Fibroblast of skin of back (primary cell): Measurements from ENCODE around the gene MEAF6.
"Not testable (repeated sequence)": the region's sequence is repeated elsewhere in the genome, so short reads cannot be mapped to it uniquely, and the experiment has no call there.

Experiments
- DNase-seq: peaks from one replicate; pipeline ENCODE4 v3.0.0-alpha.2; 2013

The MEAF6 gene

DNA sequence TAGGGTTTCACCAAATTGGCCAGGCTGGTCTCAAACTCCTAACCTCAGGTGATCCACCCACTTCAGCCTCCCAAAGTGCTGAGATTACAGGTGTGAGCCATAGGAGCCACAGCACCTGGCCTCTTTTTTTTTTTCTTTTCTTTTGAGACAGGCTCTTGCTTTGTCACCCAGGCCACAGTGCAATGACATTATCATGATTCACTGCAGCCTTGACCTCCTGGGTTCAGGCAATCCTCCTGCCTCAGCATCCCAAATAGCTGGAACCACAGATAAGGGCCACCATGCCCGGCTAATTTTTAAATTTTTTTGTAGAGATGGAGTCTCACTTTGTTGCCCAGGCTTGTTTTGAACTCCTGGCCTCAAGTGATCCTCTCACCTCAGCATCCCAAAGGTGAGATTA is 15.3 kb upstream of the MEAF6 start:
- not testable (repeated sequence) for DNase-seq

DNA sequence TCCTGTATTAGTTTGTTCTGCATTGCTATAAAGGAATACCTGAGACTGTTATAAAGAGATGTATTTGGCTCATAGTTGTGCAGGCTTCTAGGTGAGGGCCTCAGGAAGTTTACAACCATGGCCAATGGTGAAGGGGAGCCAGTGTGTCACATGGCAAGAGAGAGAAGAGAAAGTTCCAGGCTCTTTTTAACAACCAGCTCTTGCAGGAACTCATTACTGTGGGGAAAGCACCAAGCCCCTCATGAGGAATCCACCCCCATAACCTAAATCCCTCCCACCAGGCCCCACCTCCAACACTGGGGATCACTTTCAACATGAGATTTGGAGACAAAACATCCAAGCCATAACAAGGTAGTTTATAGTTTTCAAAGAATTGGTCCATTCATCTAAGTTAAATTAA is 5.0 kb upstream of the MEAF6 start:
- no peak for DNase-seq

DNA sequence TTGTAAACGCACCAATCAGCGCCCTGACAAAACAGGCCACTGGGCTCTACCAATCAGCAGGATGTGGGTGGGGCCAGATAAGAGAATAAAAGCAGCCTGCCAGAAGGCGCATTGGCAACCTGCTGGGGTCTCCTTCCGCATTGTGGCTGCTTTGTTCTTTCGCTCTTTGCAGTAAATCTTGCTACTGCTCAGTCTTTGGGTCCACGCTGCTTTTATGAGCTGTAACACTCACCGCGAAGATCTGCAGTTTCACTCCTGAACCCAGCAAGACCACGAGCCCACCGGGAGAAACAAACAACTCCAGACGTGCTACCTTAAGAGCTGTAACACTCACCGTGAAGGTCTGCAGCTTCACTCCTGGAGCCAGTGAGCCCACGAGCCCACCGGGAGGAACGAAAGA is 4.4 kb upstream of the MEAF6 start:
- DNase-seq, result not testable (repeated sequence)

DNA sequence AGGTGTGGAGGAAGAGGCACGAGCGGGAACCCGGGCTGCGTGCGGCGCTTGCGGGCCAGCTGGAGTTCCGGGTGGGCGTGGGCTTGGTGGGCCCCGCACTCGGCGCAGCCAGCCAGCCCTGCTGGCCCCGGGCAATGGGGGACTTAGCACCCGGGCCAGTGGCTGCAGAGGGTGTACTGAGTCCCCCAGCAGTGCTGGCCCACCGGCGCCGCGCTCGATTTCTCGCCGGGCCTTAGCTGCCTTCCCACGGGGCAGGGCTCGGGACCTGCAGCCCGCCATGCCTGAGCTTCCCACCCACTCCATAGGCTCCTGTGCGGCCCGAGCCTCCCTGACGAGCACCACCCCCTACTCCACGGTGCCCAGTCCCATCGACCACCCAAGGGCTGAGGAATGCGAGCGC is 3.7 kb upstream of the MEAF6 start:
- not testable (repeated sequence) for DNase-seq

- no peak for DNase-seq
Observed at GRCh38 chr1:37517569-37517968, 3.0 kb upstream of the MEAF6 start.

- no peak for DNase-seq
Observed at GRCh38 chr1:37515185-37516034, 844 bp upstream of the MEAF6 start.

- DNase-seq, result no peak
Observed at GRCh38 chr1:37513795-37514349, 694 bp downstream of the MEAF6 start.

DNA sequence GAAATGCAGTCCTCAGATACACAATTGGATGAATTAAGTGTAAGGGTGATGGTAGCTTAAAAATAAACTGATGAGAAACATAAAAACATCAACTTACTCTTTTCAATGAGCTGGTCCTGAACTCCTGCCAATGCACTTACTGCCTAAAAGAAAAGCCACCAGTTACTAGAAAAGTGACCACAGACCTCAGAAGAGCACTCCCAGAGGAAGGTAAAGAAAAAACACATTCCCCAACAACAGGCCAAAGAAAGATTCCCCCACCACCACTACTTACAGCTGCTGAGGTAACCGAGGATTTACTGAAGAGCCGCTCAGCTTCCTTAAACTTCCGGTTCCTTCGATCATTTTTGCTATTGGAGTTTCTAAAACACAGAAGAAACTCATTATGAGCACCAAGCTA is 5.4 kb downstream of the MEAF6 start:
- DNase-seq, result peak; percentile 23

DNA sequence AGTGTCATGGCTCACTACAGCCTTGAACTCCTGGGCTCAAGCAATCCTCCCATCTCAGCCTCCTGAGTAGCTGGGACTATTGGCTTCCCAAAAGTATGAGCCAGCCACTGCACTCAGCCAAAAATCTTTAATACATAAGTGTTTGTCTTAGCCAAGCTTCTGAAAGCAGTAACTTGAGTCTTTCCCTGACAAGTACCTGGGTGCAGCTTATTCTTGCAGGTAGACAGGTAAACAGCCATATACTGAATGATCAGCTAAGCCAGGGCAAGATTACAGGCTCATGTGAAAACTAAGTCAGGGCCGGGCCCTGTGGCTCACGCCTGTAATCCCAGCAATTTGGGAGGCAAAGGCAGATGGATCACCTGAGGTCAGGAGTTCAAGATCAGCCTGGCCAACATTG is 7.8 kb downstream of the MEAF6 start:
- no peak for DNase-seq

GRCh38 chr1:37502791-37503190 is 11.8 kb downstream of the MEAF6 start:
- DNase-seq, result not testable (repeated sequence)

GRCh38 chr1:37502104-37502503 is 12.5 kb downstream of the MEAF6 start:
- no peak for DNase-seq

DNA sequence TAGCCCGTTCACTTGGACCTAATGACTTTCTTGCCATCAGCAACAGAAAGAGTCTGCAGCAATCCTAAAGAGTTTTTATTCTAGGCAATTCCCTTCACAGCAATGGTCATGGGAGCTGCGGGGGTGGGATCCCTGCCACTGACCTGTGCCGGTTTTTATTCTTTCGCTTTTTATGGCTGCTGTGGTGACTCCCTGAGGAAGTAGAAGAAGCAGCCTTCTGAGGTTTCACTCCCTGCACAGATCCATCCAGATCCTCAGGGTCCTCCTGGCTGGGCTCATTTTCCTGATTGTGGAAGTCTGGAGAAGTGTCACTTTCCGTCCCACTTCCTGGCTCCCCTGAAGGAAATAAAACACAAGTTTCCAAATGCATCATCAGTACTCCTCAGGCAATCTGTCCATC is 12.9 kb downstream of the MEAF6 start:
- no peak for DNase-seq

DNA sequence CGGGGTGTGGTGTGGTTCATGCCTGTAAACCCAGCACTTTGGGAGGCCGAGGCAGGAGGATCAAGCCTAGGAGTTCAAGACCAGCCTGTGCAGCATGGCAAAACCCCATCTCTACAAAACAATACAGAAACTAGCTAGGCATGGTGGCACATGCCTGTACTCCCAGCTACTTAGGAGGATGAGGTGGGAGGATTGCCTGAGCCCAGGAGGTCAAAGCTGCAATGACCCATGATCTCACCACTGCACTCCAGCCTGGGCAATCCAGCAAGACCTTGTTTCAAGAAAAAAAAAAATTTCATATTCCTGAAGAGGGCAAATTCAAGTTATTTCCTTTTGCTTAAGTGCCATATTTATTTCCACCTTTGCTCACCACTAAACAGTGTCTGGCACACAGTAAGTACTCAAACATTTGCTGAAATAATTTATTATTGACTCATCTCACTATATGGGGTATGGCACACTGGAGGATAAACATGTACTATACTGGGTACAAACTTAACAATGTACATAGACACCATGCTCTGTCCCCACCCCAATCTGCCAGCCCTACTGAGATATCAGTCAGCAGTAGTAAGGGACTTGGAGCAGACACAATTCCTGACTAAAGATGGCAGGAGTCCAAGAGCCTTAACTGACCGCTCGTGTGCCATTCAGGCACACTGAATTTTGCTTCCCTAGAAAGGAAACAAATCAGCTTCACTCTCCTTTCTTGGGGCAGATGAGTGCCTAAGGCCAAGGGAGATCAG is 15.5 kb downstream of the MEAF6 start:
- peak; percentile 69 for DNase-seq

DNA sequence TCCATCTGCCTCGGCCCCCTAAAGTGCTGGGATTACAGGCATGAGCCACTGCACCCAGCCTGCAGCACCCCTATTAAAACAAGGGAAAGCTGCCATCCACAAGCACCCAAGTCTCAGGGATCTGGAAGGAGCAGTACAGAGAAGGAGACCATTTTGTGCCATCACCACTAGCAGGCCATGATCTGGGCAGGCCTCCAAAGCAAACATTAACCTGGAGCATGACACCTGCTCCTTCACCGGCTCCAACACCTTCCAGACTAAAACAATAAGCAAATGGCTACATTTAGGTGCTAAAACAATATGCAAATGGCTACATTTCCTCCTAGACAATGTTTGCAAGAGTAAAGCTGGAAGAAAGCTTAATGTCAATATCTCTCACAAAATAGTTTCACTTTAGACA is 16.7 kb downstream of the MEAF6 start:
- DNase-seq, result no peak

DNA sequence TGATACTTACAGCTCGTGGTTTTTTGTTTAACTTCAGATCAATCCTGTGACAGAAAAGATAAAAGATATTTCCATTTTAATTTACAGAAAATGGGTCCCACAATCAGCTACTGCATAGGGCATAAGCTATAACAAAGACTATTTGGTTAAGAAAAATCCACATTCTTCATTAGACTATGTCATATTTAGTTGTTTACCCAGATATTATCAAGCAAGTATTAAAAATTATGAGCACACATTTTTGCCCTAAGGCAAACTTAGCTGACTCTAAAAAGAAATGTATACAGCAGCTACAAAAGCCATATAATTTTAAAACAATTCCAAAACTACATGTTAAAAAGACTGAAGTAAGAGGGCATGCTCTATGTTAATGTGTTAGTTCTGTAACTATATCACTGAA is 18.7 kb downstream of the MEAF6 start:
- no peak for DNase-seq

DNA sequence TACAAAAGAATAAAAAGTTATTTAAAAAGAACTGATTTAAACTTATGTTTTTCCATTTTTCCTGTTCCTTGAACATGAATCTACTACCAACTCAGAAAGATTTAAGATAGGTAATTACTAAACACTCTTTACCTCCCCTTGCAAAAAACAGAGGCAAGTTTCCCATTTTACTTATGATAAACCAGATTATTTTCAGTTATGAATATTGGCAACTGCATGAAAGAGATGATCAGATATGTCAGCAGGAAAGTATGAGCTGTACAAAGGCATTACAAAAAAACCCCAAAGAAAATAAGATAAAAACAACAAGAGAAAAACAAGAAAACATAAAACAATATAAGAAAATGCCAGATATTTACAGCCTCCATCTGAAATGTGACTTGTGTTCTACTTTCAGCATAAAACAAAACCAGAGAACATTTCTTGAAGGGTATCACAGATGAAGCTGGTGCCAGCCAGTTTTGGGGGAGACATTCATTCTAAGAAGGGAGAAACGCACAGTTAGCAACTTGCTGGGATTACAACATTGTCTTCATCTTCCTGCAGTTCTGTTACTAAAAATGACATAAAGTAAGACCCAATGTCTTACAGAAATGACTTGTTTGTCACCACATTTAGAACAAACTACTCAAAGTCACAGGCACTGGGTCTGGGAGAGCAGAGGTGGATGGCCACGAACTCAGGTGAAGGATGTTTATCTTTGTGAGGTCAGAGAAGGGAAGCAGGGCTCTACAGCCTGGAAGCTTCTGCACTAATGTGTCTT is 21.0 kb downstream of the MEAF6 start:
- no peak for DNase-seq

- DNase-seq, result no peak
Observed at GRCh38 chr1:37487619-37487984, 27.0 kb downstream of the MEAF6 start.

DNA sequence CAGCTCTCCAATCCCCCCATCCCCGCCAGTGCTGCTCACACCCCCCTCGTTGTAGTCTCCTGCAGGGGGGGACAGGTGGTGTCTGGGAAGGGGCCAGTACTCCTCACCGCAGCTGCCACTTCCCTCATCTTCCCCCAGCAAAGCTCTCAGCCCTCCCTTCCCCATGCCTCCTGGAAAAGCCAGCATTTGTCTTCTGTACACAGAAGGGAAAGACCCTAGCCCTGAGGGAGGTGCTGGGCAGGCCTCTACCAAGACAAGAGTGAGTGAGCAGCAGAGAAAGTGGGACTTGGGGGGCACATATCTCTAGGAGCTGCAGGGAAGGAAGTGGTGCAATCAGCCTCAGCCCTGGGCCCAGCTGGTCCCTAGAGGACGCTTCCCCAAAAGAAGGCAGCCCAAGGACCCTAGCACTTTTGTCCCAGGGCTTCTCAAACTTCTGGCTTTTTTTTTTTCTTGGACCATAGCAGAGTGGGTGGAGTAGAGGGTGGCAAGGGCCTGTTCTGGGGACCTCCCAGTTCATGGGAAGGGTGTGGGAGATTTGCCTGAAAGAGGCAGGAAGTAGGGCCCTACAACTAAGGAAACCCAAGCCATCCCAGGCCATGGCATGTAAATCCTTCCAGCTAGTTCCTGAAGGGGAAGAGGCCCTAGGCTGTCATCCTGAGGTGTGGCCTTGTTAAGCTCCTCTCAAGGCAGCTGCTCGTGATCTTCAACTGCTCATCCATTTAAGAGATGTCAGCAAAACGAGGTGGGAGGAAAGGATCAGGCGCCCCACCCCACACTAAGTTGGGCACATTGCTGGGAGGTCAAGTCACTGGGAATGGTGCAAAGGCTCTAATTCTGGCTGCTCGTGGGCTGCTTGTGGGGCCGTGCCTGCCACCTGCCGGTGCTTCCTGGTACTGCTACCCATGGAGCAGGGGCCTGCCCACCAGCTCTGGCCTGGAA is 27.6 kb downstream of the MEAF6 start:
- DNase-seq, result peak; percentile 71

DNA sequence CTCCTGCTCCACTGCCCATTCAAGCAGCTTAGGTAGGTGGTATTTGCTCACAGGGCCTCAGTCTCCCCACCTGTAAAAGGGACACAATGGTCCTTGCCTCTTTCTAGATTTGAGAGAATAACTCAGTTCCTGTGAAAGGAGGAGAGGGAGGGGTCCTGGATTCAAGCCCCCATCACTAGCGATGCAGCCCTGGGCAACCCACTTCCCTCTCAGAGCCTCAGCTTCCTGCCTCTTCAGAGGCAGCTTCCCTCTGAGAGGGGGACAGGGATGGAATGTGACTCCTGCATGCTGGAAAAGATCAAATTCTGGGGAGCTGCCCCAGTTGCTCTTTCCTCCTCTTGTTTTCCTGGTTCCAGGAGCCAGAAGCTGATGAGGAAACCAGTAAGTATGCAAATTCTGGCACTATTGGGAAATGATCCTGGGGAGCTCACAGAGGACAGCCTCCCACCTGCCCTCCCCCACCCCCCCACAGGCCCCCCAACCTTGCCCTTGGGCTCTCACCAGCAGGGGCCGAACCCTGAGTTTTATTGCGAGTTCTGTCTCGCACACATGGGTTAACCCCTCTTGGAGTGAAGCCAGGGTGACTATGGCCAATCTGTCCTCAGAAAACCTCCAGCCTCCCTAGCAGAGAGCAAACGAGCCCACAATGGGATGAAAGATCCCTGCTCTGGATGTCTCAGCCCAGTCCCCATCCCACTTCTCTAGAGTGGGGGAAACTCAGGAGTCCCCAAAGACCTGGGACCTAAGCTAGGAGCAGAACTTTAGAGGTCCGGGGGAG is 28.5 kb downstream of the MEAF6 start:
- no peak for DNase-seq

- no peak for DNase-seq
Observed at GRCh38 chr1:37484325-37485051, 30.1 kb downstream of the MEAF6 start.
